Thyroid gland (tissue), 4 donors: Measurements from ENCODE around the gene SLC25A29.

ENCODE experiments used
- POLR2A ChIP-seq, 2 donors: fragments of 450-650 bp; IDR thresholded peaks; one replicate each; pipeline ENCODE4 v1.6.1; 2017; ENCODE audit warnings: antibody characterized with exemption in 2 of 2, mild to moderate bottlenecking in 2 of 2, moderate library complexity in 1 of 2
- TF ChIP-seq, protein P1 (sequence below), 6 experiments: fragments of 200-600 bp in 3 of 6; fragments of 450-650 bp in 3 of 6; sonication (generic) in 3 of 6; IDR thresholded peaks; one replicate each; pipeline ENCODE4 v1.5.1; 2016 to 2019; ENCODE audit warnings: antibody characterized with exemption in 6 of 6, mild to moderate bottlenecking in 2 of 6, inconsistent platforms in 1 of 6, moderate library complexity in 1 of 6

DNA sequence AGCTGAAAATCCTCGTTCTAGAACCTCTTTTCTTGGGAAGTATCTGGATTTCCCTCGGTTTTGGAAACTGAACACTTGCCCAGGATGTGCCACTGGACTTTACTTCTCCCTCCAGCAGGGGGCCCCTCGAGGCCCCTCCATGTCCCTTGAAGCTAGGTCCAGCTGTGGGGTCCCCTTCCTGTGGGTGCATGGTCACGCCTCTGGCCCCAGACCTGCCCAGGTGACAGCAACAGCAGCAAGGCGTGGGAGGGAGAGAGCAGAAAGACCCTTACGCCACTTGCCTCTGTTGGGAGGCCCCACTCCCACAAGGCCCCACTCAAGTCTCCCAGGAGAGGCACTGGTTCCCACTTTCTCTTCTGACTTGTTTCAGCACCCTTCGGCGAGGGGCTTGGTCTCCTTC lies 3.1 kb downstream of the SLC25A29 start:
- TF ChIP-seq, protein P1, sequence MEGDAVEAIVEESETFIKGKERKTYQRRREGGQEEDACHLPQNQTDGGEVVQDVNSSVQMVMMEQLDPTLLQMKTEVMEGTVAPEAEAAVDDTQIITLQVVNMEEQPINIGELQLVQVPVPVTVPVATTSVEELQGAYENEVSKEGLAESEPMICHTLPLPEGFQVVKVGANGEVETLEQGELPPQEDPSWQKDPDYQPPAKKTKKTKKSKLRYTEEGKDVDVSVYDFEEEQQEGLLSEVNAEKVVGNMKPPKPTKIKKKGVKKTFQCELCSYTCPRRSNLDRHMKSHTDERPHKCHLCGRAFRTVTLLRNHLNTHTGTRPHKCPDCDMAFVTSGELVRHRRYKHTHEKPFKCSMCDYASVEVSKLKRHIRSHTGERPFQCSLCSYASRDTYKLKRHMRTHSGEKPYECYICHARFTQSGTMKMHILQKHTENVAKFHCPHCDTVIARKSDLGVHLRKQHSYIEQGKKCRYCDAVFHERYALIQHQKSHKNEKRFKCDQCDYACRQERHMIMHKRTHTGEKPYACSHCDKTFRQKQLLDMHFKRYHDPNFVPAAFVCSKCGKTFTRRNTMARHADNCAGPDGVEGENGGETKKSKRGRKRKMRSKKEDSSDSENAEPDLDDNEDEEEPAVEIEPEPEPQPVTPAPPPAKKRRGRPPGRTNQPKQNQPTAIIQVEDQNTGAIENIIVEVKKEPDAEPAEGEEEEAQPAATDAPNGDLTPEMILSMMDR (IDR thresholded peaks at IDR 0.05): peak in 2 of 6 experiments; percentile 40 to 49
- no peak for TF ChIP-seq POLR2A (IDR thresholded peaks at IDR 0.05)
